Aorta (tissue), 5 donors: ENCODE results near the gene TLN1. TPM values are rescaled to one million over a fixed set of nuclear protein-coding genes. Genes with fewer than 3 reads are reported as not detected.

Experiments
- ATAC-seq: fragments of 200-7000 bp; cut with Tn5 transposase; one replicate; pipeline ENCODE4 v1.9.1; 2022; ENCODE audit warnings: moderate library complexity; ENCODE audit not compliant: low FRiP score
- DNase-seq, 2 donors: peaks; one replicate each; pipeline ENCODE4 v3.0.0-alpha.2; 2020
- H3K27ac ChIP-seq, 2 donors: one replicate each; pipeline ENCODE4 v1.5.1; 2013; ENCODE audit warnings: low read length in 2 of 2, mild to moderate bottlenecking in 2 of 2, moderate library complexity in 2 of 2, control low read depth in 1 of 2, inconsistent platforms in 1 of 2, low read depth in 1 of 2
- H3K27me3 ChIP-seq, 2 donors: one replicate each; pipeline ENCODE4 v1.6.1; 2013; ENCODE audit warnings: control low read depth in 1 of 2, low read length in 1 of 2, mild to moderate bottlenecking in 1 of 2, moderate library complexity in 1 of 2; ENCODE audit not compliant: insufficient read depth in 2 of 2, control insufficient read depth in 1 of 2
- H3K36me3 ChIP-seq, 2 donors: one replicate each; pipeline ENCODE4 v1.6.1; 2013; ENCODE audit warnings: control low read depth in 1 of 2, low read length in 1 of 2, mild to moderate bottlenecking in 1 of 2; ENCODE audit not compliant: insufficient read depth in 2 of 2, control insufficient read depth in 1 of 2
- H3K4me1 ChIP-seq, 2 donors: one replicate each; pipeline ENCODE4 v1.6.1; 2013; ENCODE audit warnings: low read length in 2 of 2, control low read depth in 1 of 2, mild to moderate bottlenecking in 1 of 2, moderate library complexity in 1 of 2; ENCODE audit not compliant: insufficient read depth in 2 of 2, control insufficient read depth in 1 of 2
- H3K4me3 ChIP-seq, 2 donors: one replicate each; pipeline ENCODE4 v1.5.1; 2013; ENCODE audit warnings: low read length in 2 of 2, control low read depth in 1 of 2, mild to moderate bottlenecking in 1 of 2
- H3K9me3 ChIP-seq: one replicate; pipeline ENCODE4 v1.6.1; 2013; ENCODE audit warnings: mild to moderate bottlenecking, low read length; ENCODE audit not compliant: control insufficient read depth
- WGBS, 2 donors: extraction: QIAGEN DNeasy Blood & Tissue Kit; methylation state at CpG; one replicate each; pipeline ENCODE4 v1.1.7; 2013; 5-methylcytosine and 5-hydroxymethylcytosine counted together
- intact Hi-C, 2 donors: fragments of 100-400 bp; cut with DNase I; formaldehyde crosslinking; loops; one replicate each; pipeline versions ENCODE4 v1.14.2 to v1.15.0; 2022
- polyA plus RNA-seq, 2 donors: library from polyadenylated mRNA; stranded (reverse); fragments of 200-250 nt; gene quantifications; one replicate each; pipeline ENCODE4 v1.2.3, GENCODE V29; 2013
- total RNA-seq, 2 donors: library from RNA; stranded (reverse); fragmentation: NEBNext Ultra II Directional; extraction: Animal tissue kit (Norgen Biotek cat#: 25700); gene quantifications; one replicate each; pipeline ENCODE4 v1.2.1, GENCODE V29; 2021
- donor health status: healthy with polysubstance abuse.
- donor health status: Bipolar disorder and iron deficiency.
- donor health status: DM: no; HTN: no; CAD: no.
- donor health status: DM: no; HTN: no; CAD: no.
- donor health status: DM: yes; HTN: yes; CAD: no.

Gene TLN1
- total and polyA plus RNA-seq, 4 donors = 160 to 1,271 (median 558) TPM

GRCh38 chr9:35737143-35737542, 5.1 kb upstream of the TLN1 start:
- H3K27ac ChIP-seq = no peak overlapping the region
- H3K36me3 ChIP-seq = peaks cover 0 to 13% of the 10 kb centered on the region in 2 donors
- no peaks in the 10 kb centered on the region for H3K27me3 ChIP-seq
- WGBS, 2 donors = 60 to 62% methylated on average over 7 of the region's 7 CpGs
- intact Hi-C loops = loop anchor here in 1 of 2 donors (5.0 kb wide), 1 partner anchor 55 kb away; the partner anchor contains the start of gene NPR2
- no peaks in the 10 kb centered on the region for H3K9me3 ChIP-seq
- no peak for ATAC-seq
- H3K4me1 ChIP-seq = no peaks in the 10 kb centered on the region
- no peak for DNase-seq
- no peak overlapping the region for H3K4me3 ChIP-seq

GRCh38 chr9:35736201-35736633, 4.2 kb upstream of the TLN1 start:
- 30 to 34% methylated on average over 5 of the region's 5 CpGs for WGBS, 2 donors
- Histone ChIP-seq H3K4me3 (no peak overlapping the region), H3K9me3 (no peaks in the 10 kb centered on the region), H3K36me3 (peaks cover 0 to 13% of the 10 kb centered on the region in 2 donors), H3K27me3 (no peaks in the 10 kb centered on the region), H3K27ac (no peak overlapping the region), H3K4me1 (no peaks in the 10 kb centered on the region)
- ATAC-seq (no peak), DNase-seq (peak in 1 of 2 donors; percentile 71)
- intact Hi-C loops = loop anchor here in 1 of 2 donors (5.0 kb wide), 1 partner anchor 56 kb away; the partner anchor contains the start of gene NPR2

DNA sequence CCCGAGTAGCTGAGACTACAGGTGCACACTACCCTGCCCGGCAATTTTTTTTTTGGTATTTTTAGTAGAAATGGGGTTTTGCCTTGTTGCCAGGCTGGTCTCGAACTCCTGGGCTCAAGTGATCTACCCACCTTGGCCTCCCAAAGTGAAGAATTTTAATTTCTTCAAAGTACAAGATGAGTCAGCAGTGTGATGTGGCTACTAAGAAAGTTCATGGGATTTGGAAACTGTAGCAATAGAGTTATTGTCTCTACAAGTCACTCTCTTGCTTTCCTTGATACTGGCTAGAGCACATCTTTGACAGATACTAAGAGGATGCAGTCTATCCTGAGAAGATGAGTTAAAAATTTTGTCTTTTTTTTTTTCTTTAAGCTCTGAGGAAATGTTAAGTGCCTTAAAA, 2.1 kb upstream of the TLN1 start:
- no peak overlapping the region for H3K27ac ChIP-seq
- H3K36me3 ChIP-seq = peaks cover 0 to 7% of the 10 kb centered on the region in 2 donors
- no peak for DNase-seq
- no peak overlapping the region for H3K4me3 ChIP-seq
- ATAC-seq = no peak
- H3K9me3 ChIP-seq = no peaks in the 10 kb centered on the region
- intact Hi-C loops = no loop called here
- no peaks in the 10 kb centered on the region for H3K27me3 ChIP-seq
- no peaks in the 10 kb centered on the region for H3K4me1 ChIP-seq
- WGBS, 2 donors = 84 to 88% methylated on average over 3 of the region's 3 CpGs

- intact Hi-C loops = loop anchor here in 1 of 2 donors (2.0 kb wide), 1 partner anchor 128 kb away; the partner anchor contains the start of gene TESK1
- DNase-seq = peak in 1 of 2 donors; percentile 38
- peak overlapping the region; percentile 65 to 68 for H3K4me3 ChIP-seq
- peaks cover 0 to 6% of the 10 kb centered on the region in 2 donors for H3K36me3 ChIP-seq
- no peaks in the 10 kb centered on the region for H3K4me1 ChIP-seq
- WGBS, 2 donors = 1 to 3% methylated on average over 14 of the region's 14 CpGs
- peak overlapping the region; percentile 73 to 94 for H3K27ac ChIP-seq
- H3K9me3 ChIP-seq = no peaks in the 10 kb centered on the region
- no peaks in the 10 kb centered on the region for H3K27me3 ChIP-seq
- ATAC-seq = no peak
These were observed 976 bp upstream of the TLN1 start for GRCh38 chr9:35732800-35733541.

DNA sequence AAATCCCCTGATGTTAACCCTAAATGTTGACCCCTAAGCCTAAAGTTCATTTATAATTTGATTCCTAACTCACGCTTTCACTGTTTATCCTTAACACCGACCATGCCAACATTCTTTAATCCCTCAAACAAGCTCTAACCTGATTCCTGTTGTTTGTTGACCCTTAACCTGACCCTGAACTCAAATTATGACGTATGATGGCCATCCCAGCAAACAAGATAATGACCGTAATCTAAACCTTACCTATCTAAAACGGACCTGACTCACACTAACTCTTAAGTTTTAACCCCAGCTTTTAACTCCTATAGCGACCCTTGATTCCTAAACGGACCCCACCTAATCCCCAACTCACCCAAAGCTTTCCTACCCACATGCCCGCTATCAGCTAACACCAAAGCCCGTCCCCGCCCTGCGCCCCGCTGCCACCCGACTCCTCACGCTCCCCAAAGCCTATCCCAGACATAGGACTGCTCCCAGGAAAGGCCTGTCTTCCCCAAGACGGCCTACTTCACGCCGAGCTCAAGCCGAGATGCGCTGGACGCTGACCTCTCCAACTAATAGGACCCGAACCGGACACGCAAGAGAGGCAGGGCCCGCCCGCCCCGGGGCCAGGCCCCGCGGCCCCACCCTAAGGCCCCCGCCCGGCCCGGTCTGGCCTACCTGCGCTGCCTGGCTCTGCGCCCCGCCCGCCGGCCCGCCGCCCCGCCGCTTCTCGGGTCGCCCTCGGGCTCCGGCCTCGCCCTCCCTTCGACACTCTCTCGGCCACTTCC, 395 bp downstream of the TLN1 start:
- intact Hi-C loops = loop anchor here (2.0 kb wide), 2 partner anchors 73 to 127 kb away; partner anchors contain the start of genes CCDC107 (in 1 of the 2), RMRP (in 1 of the 2) and TESK1 (in 1 of the 2)
- H3K4me1 ChIP-seq = no peaks in the 10 kb centered on the region
- H3K4me3 ChIP-seq = peak overlapping the region; percentile 48 to 97
- ATAC-seq = no peak
- H3K27me3 ChIP-seq = no peaks in the 10 kb centered on the region
- no peak for DNase-seq
- H3K27ac ChIP-seq = peak overlapping the region; percentile 89 to 98
- H3K36me3 ChIP-seq = peaks cover 0 to 4% of the 10 kb centered on the region in 2 donors
- no peaks in the 10 kb centered on the region for H3K9me3 ChIP-seq
- WGBS, 2 donors = 0 to 1% methylated on average over 27 to 47 of the region's 47 CpGs

DNA sequence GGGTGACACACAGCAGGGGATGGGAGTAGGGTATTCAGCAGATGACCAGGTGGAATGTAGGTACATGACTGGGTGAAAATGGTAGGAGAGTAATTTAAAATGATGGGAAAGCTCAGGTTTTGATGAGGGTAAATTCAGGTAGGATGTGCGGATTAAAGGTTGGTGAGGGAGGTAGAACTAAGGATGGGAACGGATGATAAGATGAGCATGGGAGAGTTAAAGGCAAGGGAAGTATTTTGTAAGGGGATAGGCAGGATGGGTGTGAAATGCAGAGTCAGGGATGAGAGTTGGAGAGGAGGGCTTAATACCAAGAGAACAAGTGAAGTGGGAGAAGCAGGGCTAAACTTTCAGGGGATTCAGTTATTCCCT, 1.5 kb downstream of the TLN1 start:
- intact Hi-C loops = loop anchor here in 1 of 2 donors (2.0 kb wide), 1 partner anchor 72 kb away; the partner anchor contains the start of genes CCDC107 and RMRP
- H3K4me1 ChIP-seq = peaks cover 0 to 2% of the 10 kb centered on the region in 2 donors
- no peak for ATAC-seq

DNA sequence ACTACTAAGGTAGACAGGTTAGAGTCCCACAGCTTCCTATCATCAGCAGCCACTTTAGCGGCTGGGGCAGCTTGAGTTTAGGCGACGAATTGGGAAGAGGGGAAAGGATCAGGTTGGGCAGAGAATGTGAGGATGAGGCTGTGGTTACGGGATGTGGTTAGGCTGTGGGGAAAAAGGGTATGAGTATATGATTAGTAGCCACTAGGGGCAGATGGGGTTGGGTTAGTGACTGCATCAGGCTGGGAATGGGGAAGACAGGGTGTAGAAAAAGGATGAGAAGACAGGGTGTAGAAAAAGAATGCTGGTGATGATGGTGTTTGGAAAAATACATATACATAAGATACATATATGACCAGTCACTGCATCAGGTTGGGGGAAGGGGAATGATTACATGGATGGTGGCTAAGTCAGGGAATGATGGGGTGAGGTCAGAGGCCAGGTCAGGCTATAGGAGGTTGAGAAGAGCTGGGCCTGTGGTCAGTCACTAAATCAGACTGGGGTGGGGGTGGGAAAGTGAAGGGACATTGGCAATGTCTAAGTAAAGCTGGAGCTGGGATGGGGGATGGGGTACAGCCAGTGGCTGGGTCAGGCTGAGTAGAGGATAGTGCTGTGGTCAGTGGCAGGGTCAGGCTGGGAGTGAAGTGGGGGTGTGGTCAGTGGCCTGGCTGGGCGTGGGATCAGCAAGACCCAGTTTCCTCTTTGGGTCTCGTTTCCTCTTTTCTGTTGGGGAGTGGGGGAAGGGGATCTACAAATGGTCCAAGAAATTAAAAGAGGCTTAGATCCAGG, 2.1 kb downstream of the TLN1 start:
- Histone ChIP-seq H3K27me3 (no peaks in the 10 kb centered on the region), H3K36me3 (peaks cover 2% of the 10 kb centered on the region in 2 donors), H3K4me1 (peaks cover 0 to 2% of the 10 kb centered on the region in 2 donors), H3K9me3 (no peaks in the 10 kb centered on the region), H3K27ac (peak overlapping the region; percentile 89 to 98), H3K4me3 (peak overlapping the region; percentile 48 to 97)
- DNase-seq = peak; percentile 85 to 88
- no peak for ATAC-seq
- intact Hi-C loops = loop anchor here (2.0 kb wide), 3 partner anchors 39 to 71 kb away; partner anchors contain the start of genes CCDC107 (in 1 of the 2) and RMRP (in 1 of the 2)
- WGBS, 2 donors = 2 to 3% methylated on average over 6 of the region's 6 CpGs

More for the DNA sequence above, 1.5 kb downstream of the TLN1 start:
- no peak for DNase-seq
- Histone ChIP-seq H3K27me3 (no peaks in the 10 kb centered on the region), H3K27ac (peak overlapping the region; percentile 89 to 98), H3K9me3 (no peaks in the 10 kb centered on the region), H3K4me3 (peak overlapping the region; percentile 48 to 97), H3K36me3 (no peaks in the 10 kb centered on the region)
- 32 to 33% methylated on average over 2 of the region's 2 CpGs for WGBS, 2 donors

GRCh38 chr9:35729101-35729500, 2.9 kb downstream of the TLN1 start:
- ATAC-seq (no peak), DNase-seq (peak in 1 of 2 donors; percentile 41)
- Histone ChIP-seq H3K36me3 (peaks cover 5 to 10% of the 10 kb centered on the region in 2 donors), H3K27ac (peak overlapping the region; percentile 78 to 99), H3K4me1 (peaks cover 0 to 2% of the 10 kb centered on the region in 2 donors), H3K4me3 (peak overlapping the region; percentile 28 to 48), H3K27me3 (no peaks in the 10 kb centered on the region), H3K9me3 (no peaks in the 10 kb centered on the region)
- 0 to 4% methylated on average over 3 of the region's 3 CpGs for WGBS, 2 donors
- intact Hi-C loops = loop anchor here (2.0 kb wide), 2 partner anchors 38 to 42 kb away; no protein-coding TSS in a partner anchor
